Measurements from ENCODE around the gene TMPRSS13.
"Not testable (repeated sequence)": the region's sequence is repeated elsewhere in the genome, so short reads cannot be mapped to it uniquely, and the experiment has no call there.

The TMPRSS13 gene

DNA sequence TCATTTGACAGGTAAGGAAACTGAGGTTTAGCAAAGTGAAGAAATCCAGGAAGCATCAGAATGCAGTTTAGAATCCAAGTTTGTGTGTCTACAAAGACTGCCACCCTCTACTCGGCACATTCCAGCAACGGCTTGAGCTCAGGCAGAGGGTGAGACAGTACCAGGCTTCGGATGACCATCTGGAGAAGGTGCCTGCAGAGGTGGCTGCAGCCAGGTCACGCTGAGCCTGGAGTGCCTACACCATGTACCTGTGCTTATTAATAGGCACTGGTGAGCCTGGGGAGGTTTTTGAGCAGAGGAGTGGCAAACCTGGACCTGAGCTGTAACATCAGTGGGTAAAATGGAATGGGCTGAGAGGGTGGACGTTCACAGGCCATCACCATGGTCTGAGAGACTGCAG, 57.4 kb downstream of the TMPRSS13 start:
- no peak for DNase-seq (ENCODE audit: low spot score)

DNA sequence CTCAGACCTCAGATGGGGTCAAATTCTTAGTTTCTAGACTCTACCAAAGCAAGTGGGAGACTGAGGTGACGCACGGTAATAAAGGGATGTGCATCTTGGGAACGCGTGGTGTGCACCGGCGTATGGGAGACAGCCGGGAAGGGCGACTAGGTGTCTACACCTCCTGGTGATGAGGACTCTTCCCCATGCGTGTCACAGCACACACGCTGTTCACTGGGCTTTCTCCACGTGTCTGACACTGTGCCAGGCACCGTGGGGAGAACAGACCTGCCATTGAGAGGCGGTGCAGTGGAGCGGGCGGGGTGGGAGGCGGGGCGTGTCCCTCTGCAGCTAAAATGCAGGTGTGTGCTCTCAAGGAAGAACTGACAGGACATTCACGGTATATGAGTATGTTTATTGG, 58.0 kb downstream of the TMPRSS13 start:
- no peak for DNase-seq (ENCODE audit: low spot score)

DNA sequence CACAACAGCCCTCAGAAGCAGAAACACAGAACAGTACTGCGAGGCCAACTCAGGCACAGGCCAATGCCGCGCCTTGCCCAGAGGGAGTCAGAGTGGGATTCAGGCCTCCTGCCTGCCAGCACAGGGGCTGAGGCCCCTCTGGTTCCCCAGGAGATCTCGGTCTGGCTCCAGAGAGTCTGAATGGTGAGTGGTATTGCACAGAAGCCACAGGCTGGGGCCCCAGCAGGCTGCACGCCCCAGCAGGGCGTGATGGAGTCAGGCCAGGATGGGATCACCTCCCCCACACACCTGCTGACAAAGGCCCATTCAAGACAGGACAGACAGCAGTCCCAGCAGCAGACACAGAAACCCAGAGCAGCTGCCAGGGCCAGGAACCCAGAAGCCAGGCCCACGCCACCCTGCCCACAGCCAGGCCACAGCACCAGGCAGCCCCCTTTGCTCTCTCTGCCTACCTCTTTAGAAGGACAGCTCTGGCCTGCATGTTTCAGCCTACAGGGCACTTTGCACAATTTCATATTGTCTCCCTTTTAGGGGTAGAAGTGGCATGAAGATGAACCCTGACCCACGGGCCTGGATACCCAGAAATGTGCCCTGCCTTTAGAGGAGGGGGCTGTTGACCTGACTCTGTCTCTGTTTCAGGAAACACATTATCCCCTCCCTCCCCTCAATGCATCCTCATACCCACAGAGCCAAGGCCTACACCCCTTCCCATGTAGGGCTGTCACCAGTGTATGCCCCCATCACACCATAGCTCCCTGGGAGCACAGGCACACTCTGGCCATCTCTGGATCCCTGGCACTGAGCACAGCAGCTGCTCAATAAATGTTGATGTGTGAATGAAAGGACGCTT, 58.9 kb downstream of the TMPRSS13 start:
- no peak for DNase-seq (ENCODE audit: low spot score)

DNA sequence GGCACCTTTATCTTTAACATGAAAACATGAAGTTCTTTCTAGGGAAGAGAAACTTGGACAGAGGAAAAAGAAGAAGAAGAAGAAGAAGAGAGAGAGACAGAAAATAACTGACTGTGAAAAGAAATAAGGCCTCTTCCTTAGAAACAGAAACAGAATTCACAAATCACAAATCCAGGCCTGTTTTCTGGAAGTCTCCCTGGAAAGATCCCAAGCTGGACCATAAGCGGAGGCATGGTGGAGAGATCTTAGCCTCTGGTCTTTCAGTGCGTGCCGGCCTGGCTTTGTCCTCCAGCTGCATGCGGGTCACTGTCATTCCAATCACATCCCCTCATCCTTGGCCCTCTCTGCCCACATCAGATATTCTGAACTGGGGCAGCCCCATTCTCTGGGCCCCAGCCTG, 59.6 kb downstream of the TMPRSS13 start:
- DNase-seq (ENCODE audit: low spot score), result no peak

DNA sequence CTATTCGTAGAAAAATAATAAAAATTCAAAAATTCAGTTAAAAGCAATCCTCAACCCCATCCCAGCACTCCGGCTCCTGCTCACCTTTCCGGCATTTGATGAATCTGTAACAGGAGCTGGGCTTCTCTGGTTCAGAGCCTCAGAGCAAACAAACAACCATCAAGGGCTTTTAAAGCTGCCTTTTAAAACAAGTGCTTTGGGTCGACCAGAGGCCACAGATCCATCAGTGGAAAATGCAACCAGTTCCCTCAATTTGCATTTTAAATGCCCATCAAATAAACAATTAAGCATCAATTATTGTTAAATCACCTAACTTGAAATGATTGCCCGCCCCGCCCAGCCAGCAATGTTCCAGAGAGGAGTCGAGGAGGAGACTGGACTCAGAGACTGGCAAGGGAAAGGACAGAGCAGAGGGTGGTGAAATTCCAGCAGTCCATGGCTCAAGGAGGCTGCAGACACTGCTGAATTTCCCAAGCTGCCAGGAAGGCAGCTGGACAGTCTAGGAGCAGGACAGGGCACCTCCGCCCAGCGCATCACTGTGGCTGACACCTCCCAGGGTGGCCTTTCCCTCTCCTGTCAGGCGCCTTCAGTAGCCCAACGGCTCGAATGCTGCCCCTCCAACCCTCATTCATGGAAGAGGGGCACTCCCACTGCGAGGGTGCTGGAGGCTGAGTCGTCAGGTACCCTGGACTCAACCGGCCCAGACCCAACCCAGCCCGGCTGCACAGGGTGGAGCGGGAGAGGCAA, 60.2 kb downstream of the TMPRSS13 start:
- no peak for DNase-seq (ENCODE audit: low spot score)

DNA sequence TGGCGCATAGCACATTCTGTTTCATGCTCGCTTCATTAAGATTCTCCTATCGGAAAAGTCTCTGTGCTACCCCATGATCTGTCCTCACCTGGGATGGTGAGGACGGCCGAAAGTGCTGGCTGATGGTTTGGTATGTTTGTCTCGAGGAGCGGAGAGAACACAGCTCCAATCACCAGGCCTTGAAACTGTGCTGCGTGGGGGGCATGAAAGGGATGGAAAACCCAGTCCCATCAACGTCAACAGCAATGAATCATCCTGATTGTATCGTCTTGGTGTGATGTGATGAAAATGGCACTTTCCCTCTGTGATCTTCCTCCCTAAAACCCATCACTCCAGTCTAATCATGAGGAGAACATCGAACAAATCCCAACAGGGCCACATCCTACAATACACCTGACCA, 61.1 kb downstream of the TMPRSS13 start:
- DNase-seq (ENCODE audit: low spot score), result no peak

DNA sequence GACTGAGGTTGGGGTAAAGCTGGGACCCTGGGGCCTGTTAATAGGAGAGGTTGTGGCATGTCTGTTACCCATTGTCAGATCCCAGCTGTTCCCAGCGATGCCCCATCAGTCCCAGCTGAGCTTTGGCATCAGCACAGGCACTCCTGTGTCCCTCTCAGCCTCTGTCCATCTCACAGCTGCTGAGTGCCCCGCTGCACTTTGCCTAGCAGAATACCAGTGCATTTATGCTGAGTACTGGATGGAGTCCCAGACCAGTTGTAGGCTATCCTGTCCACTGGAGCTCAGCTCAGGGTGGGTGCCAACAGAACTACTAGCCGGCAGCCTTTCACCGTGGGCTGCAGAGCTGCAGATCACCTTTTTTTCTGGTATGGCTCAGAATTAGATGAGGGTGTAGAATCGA, 62.7 kb downstream of the TMPRSS13 start:
- DNase-seq (ENCODE audit: low spot score), result no peak

DNA sequence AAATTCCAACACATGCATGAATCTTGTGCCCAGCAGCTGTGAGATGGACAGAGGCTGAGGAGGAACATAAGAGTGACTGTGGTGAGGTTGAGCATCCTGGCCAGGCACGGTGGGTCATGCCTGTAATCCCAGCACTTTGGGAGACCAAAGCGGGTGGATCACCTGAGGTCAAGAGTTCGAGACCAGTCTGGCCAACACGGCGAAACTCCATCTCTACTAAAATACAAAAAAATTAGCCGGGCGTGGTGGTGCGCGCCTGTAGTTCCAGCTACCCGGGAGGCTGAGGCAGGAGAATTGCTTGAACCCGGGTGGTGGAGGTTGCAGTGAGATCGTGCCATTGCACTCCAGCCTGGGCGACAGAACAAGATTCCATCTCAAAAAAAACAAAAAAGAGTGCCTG, 63.7 kb downstream of the TMPRSS13 start:
- DNase-seq (ENCODE audit: low spot score), result not testable (repeated sequence)

DNA sequence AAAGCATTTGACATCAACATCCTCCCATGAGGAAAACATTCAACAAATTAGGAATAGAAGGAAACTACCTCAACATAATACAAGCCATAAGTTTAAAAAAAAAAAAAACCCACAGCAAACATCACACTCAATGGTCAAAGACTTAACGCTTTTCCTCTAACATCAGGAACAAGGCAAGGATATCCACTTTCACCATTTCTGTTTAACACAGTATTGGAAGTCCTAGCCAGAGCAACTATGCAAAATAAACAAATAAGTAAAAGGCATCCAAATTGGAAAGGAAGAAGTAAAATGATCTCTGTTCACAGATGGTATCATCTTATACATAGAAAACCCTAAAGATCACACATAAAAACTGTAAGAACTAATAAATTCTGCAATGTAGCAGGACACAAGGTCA, 65.8 kb downstream of the TMPRSS13 start:
- no peak for DNase-seq (ENCODE audit: low spot score)

DNA sequence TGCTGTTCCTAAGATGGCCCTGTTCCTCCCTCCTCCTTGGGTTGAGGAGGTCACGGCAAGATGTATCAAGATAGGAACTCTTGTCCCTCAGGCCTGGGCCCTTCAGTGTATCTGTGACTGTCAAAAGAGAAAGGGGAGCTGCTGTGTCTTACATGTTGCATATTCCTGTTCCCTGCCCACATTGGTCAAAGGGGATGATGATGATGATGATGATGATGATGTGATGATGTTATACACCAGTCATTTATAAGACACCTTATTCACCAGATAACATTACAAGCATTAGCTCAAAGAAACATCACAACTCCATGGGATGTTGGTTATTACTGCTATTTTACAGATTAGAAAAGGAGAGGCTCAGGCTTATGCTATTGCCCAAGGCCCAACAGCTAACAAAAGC, 66.4 kb downstream of the TMPRSS13 start:
- DNase-seq (ENCODE audit: low spot score), result no peak

DNA sequence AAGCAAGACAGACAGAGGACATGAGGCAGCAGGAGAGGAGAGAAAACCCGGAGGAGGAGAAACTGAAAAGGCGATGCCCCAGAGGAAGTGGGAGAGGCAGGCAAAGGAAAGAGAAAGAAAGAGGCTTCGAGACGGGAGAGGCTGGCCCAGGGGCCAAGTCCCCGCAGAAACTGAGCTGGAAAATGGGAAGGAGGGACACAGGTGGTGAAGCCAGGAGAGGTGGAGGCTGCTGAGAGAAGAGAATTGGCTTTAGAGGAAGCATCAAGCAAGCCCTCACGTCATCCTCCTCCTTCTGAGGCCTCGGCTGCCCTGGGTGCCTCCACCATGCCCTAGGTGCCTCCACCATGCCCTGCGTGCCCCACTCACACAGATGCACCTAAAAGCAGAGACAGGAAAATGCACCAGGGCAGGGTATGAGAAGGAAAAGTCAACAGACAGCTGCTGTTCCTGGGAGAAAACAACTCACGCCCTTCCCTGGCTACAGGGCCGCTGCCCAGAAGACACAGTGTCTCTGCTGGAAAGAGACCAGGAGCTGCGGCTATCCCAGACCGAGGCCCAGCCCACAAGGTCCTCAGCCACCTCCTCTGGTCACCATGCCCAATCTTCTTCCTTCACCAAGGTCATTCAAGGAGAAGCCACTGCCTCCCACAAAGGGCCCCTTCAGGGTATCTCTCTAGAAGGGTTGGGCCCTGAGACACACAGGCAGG, 67.0 kb downstream of the TMPRSS13 start:
- DNase-seq (ENCODE audit: low spot score), result no peak

DNA sequence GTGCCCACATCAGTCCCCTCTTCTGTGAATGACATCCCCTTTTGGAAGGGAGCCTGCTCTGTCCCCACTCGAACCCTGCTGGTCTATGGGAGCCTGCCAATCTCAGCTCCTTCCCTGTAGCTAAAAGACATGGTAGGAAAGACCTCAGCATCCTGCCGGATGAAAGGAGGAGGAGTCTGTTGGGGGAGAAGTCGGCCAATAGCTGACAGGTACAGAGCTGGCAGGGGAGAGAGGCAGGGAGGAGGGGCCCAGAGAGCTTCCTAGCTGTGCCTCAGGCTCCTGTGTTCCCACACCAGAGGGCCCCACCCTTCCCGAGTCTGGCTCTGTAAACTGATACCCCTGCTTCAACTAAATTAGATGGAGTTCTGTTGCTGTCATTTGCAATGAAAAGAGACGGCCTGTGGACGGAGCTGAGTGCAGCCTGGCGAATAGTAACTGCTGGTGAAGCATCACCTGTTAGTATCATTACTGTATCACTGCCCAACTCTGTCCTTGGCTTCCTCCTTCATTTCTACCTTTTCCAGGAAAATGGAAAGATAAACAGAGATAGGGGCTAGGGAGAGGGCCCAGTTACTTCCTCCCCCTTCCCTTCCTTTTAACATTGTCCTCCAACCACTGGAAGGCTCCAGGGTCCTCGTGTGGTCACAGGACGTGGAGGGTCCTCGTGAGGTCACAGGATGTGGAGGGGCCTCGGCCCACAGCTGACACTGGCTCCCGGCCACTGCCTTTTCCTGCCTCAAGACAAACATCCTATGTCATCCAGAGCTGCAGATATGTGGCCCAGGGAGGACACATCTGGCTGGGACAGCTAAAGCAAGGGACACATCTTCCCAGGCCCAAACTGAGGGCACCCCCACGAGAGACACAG, 67.8 kb downstream of the TMPRSS13 start:
- DNase-seq (ENCODE audit: low spot score), result no peak

DNA sequence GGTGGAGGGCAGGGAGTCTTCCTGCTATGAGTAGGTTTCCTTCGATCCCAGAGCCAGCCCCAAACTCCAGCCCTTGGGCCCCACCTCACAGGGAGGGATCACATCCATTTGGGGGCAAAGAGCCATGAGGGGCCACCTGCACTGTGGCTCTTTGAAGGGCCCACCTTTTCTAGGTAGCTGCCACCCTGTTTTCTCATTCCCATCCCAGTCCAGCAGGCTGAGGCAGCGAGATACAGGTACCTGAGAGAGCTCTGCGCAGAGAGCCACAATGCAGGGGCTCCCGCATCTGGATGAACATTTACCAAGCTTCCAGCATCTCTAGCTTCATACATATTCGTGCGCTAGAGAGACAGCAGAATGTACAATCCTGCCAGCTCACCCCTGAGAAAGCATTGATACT, 69.1 kb downstream of the TMPRSS13 start:
- DNase-seq (ENCODE audit: low spot score), result no peak

DNA sequence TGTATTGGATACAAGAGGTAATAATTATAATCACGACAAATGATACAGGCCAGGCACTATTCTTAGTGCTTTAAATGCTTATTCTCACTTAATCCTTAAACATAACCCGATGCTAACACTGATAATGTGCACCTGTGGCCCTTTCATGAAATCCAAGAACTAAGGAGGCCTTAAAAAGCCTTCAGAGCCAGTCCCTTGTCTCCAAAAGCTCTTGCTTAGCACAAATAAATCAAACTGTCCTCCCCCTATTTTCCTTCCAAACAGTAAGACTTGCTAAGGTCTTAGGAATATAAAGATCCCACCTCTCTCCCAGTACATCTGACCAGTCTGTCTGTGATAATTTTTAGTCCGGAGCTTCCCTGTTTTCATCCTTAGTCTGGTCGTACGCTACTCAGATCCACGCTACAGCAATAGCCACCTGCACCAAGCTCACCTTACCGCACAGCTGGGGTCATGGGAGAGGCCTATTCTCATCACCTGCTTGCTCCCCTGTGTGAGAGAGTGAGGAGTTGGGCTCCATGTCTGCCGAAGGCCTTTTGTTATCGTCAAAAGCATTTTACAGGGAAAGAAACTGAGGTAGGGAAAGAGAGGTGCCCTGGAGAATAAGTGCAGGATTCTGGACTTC, 69.6 kb downstream of the TMPRSS13 start:
- no peak for DNase-seq (ENCODE audit: low spot score)

DNA sequence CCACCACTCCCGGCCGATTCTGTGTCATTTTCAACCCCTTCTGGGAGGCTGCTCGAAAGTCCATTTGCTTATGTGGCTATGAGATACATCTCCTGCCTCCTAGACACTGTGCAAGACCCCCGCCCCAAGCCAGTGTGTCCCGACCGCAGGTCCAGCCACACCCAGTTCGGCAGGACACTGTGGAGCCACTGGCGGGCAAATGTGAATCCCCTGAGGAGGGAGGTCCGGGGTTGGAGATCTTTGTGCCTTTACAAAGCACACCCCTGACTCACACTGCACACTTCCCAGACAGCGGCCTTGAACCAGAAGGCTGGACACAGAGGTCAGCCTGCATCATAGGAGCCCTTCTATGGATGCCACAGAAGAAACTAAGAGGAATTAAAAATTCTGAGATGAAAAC, 70.1 kb downstream of the TMPRSS13 start:
- DNase-seq (ENCODE audit: low spot score), result no peak

DNA sequence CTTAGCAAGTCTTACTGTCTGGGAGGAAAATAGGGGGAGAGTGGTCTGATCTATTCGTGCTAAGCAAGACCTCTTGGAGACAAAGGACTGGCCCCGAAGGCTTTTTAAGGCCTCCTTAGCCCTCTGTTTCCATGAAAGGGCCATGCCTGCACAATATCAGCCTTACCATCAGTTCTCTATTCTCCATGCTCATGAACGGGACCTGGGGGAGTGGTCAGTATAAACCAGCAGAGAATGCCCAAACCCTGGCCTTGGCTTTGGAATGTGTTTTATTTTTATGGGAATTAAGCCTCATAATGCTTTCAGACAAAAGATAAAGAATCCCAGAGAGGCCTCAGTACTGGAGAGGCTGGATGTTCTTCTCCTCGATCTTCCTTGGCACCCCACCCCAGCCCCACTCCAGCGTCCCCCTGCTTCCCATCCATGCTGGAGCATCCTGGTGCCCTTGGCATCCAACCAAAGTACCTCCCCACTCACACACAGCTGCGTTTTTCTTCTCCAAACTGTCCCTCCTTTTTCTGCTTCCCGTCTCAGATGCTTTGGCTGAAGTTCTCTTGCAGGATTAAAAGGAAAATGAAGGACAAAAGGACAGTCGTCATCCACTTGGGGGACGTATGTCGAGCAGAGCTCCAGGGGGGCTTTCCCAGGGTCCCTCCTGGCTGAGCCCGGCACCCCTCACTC, 71.3 kb downstream of the TMPRSS13 start:
- DNase-seq (ENCODE audit: low spot score), result no peak

DNA sequence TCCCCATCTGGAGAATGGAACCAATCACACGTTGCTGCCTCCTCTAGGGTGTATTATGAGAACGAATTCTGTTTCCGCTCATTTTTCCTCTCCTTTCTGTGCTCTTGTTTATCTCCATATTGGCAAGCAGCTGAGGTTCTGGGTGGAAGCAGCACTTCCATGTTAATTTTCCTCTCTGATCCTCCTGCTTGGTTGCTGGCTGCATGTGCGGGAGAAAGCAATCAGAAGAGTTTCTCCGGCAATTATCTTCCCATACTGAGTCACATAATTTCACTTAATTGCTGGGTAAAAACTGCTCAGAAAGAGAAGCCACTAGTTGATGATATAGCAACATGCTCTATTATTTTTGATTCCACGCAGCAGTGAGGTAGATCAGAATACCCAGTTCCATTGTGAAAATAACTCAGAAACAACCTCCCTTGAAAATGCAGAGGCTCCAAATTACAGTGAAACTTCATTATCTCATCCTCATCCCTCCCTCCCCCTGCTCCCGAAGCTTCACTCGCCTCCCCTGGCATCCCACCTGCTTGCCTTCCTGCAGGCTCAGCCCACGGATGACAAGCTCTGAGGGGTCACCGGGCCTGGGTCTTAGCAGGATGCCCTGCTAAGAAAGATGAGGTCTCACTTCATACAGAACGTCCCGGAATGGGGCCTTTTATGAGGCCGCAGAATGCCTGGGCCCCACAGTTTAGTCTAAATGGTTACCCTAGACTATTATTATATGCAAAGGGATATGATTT, 73.1 kb downstream of the TMPRSS13 start:
- no peak for DNase-seq (ENCODE audit: low spot score)

DNA sequence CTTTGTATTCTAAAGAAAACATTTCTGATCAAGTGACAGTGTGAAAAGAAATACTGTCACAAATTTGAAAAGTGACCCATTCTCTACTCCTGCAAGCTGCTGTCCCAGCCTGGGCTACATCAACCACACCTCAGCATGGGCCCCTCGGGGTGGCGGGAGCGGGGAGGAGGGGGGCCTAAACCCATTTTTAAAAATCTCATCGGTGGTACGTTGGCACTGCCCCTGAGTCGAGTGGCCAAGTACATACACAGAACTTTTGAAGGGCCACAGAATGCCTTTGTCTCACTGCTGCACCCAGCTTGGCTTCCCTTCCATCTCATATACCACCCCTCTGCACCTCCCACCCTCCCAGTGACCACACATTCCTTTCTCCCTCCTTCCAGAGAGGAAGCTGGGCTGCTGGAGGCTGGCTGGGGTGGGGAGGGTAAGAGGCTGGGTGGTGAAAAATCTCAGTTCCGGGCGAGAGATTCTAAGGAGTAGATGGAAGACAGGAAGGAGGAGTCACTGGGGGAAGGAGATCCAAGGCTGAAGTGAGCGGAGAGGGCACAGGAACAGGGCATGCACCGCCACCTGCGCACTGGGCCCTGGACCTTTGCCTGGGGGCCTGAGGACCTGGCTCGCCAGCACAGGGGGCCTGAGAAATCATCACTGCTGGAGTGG, 73.9 kb downstream of the TMPRSS13 start:
- no peak for DNase-seq (ENCODE audit: low spot score)

DNA sequence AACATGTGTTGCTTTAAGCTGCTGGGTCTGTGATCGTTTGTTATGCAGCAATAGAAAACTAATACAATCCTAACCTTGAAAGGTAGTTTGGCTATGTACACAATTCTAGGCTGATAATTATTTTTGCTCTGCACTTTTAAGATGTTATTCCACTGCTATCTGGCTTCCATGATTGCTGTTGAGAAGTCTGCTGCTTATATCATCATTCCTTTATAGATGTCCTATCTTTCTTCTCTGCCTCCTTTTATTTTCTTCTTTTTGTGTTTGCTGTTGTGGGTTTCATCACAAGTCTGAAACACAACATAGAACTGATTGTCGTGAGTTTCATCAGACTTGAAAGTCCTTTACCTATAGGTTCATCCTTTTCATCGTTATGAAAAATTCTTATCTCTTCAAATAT, 76.9 kb downstream of the TMPRSS13 start:
- no peak for DNase-seq (ENCODE audit: low spot score)

DNA sequence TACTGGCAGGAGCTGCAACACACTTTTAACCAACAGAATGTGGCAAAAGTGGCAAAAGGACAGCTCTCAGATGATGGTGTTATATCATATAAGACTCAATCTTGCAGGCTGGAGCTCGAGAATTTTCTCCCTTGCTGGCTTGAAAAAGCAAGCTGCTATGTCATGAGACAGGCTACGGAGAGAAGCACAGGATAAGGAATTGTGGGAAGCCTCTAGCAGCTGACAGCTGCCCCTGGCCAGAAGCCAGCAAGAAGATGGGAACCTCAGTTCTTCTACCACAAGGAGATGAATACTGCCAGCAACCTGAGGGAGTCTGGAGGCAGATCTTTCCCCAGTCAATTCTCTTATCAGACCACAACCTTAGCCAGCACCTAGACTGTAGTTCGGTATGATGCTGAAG, 77.3 kb downstream of the TMPRSS13 start:
- no peak for DNase-seq (ENCODE audit: low spot score)
